Activated naive CD8-positive, alpha-beta T cell treated with anti-CD3 and anti-CD28 coated beads for 36 hours (primary cell): ENCODE results near the gene ZNF600. TPM values are rescaled to one million over a fixed set of nuclear protein-coding genes. Genes with fewer than 3 reads are reported as not detected.
"Not testable (repeated sequence)": the region's sequence is repeated elsewhere in the genome, so short reads cannot be mapped to it uniquely, and the experiment has no call there.

ENCODE experiments used
- DNase-seq: peaks from one replicate; pipeline ENCODE4 v3.0.0; 2021
- H3K27ac Mint-ChIP-seq: one replicate; pipeline ENCODE4 v1.8.0; 2022; ENCODE audit warnings: mild to moderate bottlenecking, moderate library complexity, mixed read lengths
- H3K27me3 Mint-ChIP-seq: one replicate; pipeline ENCODE4 v1.8.0; 2022; ENCODE audit warnings: mild to moderate bottlenecking, mixed read lengths
- H3K36me3 Mint-ChIP-seq: one replicate; pipeline ENCODE4 v1.8.0; 2021; ENCODE audit warnings: mild to moderate bottlenecking, mixed read lengths
- H3K4me1 Mint-ChIP-seq: one replicate; pipeline ENCODE4 v1.8.0; 2021; ENCODE audit warnings: mixed read lengths
- H3K4me3 Mint-ChIP-seq: one replicate; pipeline ENCODE4 v1.8.0; 2022; ENCODE audit warnings: mild to moderate bottlenecking, moderate library complexity, mixed read lengths
- H3K9me3 Mint-ChIP-seq: one replicate; pipeline ENCODE4 v1.8.0; 2022; ENCODE audit warnings: mixed read lengths
- total RNA-seq, 2 experiments: library from RNA; stranded (reverse); gene quantifications; one replicate each; pipeline ENCODE4 v1.2.3, GENCODE V29; 2021

The ZNF600 gene
- total RNA-seq, 2 experiments from 2014 or later = 13.5 to 14.4 TPM

DNA sequence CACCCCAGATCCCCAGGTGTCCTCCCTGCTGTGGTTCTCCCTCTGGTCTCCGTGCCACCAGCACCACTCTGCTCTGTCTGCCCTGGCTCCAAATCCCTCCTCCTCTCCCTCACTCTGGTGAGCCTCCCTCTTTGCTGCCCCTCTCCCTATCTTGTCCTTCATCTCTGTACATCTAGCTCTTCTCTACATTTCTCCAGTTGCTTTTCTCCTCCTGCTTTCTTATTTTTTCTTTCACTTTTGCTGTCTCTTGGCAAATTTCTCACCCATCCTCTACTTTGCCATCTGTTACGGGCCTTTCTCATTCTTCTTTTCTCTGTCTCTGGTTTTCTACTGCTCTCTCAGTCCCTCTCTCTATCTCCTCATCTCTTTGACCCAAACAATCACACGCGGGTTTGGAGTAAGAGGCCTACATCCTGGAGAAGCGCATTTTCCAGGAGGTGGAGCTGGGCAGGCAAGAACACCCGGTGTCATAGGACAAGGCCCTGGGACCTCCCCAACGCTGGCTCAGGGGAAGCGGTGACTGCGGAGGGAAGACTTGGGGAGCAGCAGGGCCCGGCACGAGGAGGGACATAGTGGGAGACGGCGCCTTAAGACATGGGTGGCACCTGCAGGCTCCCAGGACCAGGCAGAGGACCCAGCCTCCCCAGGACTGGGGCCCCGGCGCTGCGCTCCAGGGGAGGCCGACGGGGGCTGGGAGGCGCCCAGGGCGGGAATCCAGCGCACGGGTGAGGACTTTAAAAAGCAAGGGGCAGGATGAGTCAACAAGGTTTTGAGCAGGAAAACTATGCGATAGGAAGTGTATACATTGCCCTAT lies 61.7 kb downstream of the ZNF600 start:
- Mint-ChIP-seq H3K9me3 (peaks cover 21% of the 10 kb centered on the region), H3K27ac (no peak overlapping the region), H3K36me3 (peaks cover 78% of the 10 kb centered on the region), H3K4me3 (no peak overlapping the region), H3K27me3 (no peaks in the 10 kb centered on the region), H3K4me1 (no peaks in the 10 kb centered on the region)
- no peak for DNase-seq

DNA sequence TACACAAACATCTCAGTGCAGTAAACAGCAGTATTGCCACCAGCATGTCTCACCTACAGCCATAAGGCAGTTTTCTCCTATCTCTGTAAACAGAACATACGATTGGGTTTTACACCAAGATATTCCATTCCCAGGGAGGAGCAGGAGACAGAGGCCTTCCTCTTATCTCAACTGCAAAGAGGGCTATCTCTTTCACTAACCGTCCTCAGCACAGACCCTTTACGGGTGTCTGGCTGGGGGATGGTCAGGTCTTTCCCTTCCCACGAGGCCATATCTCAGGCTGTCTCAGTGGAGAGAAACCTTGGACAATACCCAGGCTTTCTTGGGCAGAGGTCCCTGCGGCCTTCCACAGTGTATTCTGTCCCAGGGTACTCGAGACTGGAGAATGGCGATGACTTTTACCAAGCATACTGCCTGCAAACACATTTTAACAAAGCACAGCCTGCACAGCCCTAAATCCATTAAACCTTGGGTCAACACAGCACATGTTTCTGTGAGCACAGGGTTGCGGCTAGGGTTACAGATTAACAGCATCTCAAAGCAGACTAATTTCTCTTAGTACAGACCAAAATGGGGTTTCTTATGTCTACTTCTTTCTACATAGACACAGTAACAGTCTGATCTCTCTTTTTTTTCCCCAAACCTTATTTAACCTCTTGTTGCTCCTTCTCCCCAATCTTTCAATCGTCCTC lies 62.5 kb downstream of the ZNF600 start:
- not testable (repeated sequence) for H3K4me1 Mint-ChIP-seq, H3K27me3 Mint-ChIP-seq, H3K27ac Mint-ChIP-seq, H3K4me3 Mint-ChIP-seq, DNase-seq
- H3K9me3 Mint-ChIP-seq = peaks cover 27% of the 10 kb centered on the region
- peaks cover 82% of the 10 kb centered on the region for H3K36me3 Mint-ChIP-seq

GRCh38 chr19:52722062-52723003 lies 64.3 kb downstream of the ZNF600 start:
- Mint-ChIP-seq H3K27ac (no peak overlapping the region), H3K27me3 (no peaks in the 10 kb centered on the region), H3K4me3 (no peak overlapping the region), H3K4me1 (no peaks in the 10 kb centered on the region), H3K9me3 (peaks cover 29% of the 10 kb centered on the region), H3K36me3 (peaks cover 80% of the 10 kb centered on the region)
- no peak for DNase-seq

- not testable (repeated sequence) for H3K4me1 Mint-ChIP-seq, DNase-seq, H3K27me3 Mint-ChIP-seq, H3K27ac Mint-ChIP-seq, H3K4me3 Mint-ChIP-seq
- H3K9me3 Mint-ChIP-seq = peaks cover 31% of the 10 kb centered on the region
- H3K36me3 Mint-ChIP-seq = peaks cover 78% of the 10 kb centered on the region
These were observed 66.0 kb downstream of the ZNF600 start for GRCh38 chr19:52720541-52720940.

- no peak overlapping the region for H3K4me3 Mint-ChIP-seq
- peaks cover 80% of the 10 kb centered on the region for H3K36me3 Mint-ChIP-seq
- peaks cover 24% of the 10 kb centered on the region for H3K9me3 Mint-ChIP-seq
- H3K27me3 Mint-ChIP-seq = no peaks in the 10 kb centered on the region
- no peak overlapping the region for H3K27ac Mint-ChIP-seq
- DNase-seq = no peak
- H3K4me1 Mint-ChIP-seq = peaks cover 10% of the 10 kb centered on the region
These were observed 70.1 kb downstream of the ZNF600 start for GRCh38 chr19:52716522-52716921.

GRCh38 chr19:52715902-52716301 lies 70.7 kb downstream of the ZNF600 start:
- not testable (repeated sequence) for H3K4me3 Mint-ChIP-seq, H3K27me3 Mint-ChIP-seq, DNase-seq, H3K4me1 Mint-ChIP-seq
- Mint-ChIP-seq H3K27ac (peak overlapping the region; percentile 75), H3K9me3 (peaks cover 24% of the 10 kb centered on the region), H3K36me3 (peaks cover 80% of the 10 kb centered on the region)

- not testable (repeated sequence) for H3K27me3 Mint-ChIP-seq, H3K4me3 Mint-ChIP-seq, H3K4me1 Mint-ChIP-seq, DNase-seq
- H3K27ac Mint-ChIP-seq = peak overlapping the region; percentile 75
- peaks cover 23% of the 10 kb centered on the region for H3K9me3 Mint-ChIP-seq
- H3K36me3 Mint-ChIP-seq = peaks cover 82% of the 10 kb centered on the region
These were observed 71.3 kb downstream of the ZNF600 start for GRCh38 chr19:52715330-52715729.

Other genes with a start within 250 kb of the ZNF600 start
- 10 to 100 TPM; 18.9 to 19.2 TPM for gene ZNF701, start 216.5 kb downstream of the ZNF600 start, total RNA-seq
- gene ZNF83, start 148.4 kb downstream of the ZNF600 start, total RNA-seq = 10 to 100 TPM; 22.0 to 22.5 TPM
- gene ZNF611, start 51.7 kb downstream of the ZNF600 start, total RNA-seq = 10 to 100 TPM; 15.1 to 15.9 TPM
- gene ZNF28, start 34.8 kb upstream of the ZNF600 start, total RNA-seq = 10 to 100 TPM; 14.0 to 14.8 TPM
- gene ZNF468, start 70.8 kb upstream of the ZNF600 start, total RNA-seq = 10 to 100 TPM; 13.9 to 15.1 TPM
- 1 to 10 TPM; 4.9 to 7.1 TPM for gene ZNF320, start 110.8 kb upstream of the ZNF600 start, total RNA-seq
- 1 to 10 TPM; 5.1 to 6.1 TPM for gene ZNF888, start 136.6 kb upstream of the ZNF600 start, total RNA-seq
- 10 to 100 TPM; 11.1 to 12.0 TPM for gene ZNF816, start 176.1 kb upstream of the ZNF600 start, total RNA-seq
- gene ERVV-1, start 227.1 kb upstream of the ZNF600 start, total RNA-seq = not detected